Measurements from ENCODE around the gene HAAO.

The HAAO gene

DNA sequence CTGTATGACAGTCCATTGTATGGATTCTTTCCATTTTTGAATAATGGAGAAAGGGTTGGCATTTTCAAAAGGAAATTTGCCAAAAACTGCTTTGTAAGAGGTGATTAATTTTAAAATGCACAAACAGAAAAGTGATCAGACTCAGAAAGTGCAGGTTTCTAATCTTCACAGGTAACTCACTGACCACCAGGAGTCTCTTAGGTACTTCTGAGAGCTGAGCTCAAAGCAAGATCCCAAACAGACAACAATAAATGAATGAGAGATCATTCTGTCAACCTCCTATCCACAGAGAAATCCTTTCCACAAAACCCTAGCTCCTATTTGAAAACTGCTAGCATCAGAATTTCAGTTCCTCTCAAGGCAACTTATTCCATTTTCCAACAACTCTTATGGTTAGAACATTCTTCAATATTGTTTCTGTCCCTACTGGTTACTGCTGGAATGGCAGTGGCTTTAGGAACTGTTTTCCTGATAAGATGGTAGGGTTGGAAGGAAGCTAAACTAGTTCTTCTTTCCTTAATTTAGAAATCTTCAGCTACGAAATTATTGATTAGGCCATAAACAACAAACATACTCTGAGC is 20.6 kb upstream of the HAAO start:
- peak; percentile 41 for DNase-seq

DNA sequence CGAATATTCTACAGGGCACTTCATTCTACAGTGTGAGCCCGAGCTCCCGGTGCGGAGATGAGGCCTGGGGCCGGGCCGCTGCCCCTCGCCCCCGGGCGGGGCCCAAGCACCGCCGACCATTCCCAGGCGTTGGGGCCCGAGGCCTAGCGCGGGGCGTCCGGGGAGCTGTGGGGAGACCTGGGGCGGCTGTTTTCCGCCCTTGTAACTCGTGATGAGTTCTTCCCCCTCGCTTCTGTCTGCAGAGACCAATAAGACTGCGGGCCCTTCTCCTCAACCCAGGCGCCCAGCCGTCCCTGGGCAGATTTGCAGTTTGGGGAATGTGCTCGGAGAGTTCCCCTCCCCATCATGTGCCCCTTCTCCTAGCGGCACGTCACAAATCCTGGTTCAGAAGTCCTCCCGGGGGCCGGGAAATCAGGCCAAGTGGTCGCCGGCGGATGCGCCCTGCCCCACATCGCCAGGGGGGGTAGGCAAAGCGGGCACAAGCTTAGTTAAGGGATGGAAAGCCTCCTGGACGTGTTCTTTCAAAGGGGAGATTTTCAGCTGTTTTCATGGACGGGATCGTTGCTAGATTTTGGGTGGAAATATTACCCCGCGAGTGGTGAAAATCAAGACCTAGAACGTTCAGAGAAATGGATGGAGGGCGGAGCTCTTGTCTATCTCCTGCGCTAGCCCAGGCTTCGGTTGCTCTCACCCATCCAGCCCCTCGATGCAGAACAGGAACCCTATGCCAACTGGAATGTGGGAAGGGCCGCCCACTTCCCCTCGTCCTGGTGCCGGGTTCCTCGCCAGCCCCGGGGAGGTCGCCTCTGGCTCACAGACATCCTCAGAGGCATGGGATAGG is 18.8 kb upstream of the HAAO start:
- DNase-seq = peak; percentile 79

DNA sequence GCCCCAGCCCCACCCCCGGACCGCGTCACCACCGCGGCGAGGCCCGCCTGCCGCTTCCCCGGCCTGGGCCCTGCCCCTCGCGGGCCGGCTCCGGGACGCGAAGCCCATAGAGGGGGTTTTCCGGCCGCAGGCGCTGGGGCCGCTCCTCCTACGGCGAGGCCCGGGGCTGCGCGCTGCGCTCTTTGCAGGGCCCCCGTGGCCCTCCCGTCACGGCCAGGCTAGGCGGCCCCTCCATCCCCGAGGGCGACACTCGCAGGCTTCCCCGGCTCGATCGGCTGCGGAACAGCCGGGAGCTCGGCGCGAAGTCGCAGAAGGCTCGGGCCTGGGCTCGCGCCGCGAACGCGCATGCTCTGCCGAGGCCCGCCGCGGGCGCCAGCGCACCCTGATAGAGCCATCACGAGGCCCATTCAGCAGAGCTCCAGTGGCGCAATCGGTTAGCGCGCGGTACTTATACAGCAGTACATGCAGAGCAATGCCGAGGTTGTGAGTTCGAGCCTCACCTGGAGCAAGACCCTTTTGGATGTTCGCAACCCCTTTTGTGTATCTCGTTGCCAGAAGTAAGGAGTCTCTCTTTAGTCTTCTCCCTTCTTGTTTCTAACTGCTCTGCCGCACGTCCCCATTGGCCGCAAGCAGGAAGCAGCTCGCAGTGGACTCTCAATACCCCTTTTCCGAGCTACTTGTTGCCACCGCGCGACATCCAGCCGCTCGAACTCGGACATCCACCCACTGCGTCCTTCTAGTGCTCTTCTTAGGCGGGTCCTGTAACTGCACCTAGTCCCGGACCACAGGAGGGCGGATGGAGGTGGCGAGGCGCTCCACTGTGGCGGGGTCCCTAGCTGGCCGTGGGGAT is 18.0 kb upstream of the HAAO start:
- peak; percentile 83 for DNase-seq

DNA sequence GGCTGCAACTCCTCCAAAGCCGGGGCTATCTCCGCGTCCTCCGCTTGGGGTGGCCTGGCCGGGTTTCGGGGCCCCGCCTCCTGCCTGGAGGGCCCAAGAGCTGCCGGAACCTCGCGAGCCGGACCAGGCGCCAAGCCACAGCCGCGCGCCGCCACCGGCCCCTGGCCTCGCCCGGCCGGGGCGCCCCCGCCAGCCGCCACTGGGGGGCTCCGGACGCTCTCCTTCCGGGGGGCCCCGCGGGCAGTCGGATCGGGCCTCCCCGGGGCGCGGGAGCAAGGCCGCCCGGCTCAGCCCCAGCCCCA is 17.4 kb upstream of the HAAO start:
- DNase-seq = peak; percentile 76

DNA sequence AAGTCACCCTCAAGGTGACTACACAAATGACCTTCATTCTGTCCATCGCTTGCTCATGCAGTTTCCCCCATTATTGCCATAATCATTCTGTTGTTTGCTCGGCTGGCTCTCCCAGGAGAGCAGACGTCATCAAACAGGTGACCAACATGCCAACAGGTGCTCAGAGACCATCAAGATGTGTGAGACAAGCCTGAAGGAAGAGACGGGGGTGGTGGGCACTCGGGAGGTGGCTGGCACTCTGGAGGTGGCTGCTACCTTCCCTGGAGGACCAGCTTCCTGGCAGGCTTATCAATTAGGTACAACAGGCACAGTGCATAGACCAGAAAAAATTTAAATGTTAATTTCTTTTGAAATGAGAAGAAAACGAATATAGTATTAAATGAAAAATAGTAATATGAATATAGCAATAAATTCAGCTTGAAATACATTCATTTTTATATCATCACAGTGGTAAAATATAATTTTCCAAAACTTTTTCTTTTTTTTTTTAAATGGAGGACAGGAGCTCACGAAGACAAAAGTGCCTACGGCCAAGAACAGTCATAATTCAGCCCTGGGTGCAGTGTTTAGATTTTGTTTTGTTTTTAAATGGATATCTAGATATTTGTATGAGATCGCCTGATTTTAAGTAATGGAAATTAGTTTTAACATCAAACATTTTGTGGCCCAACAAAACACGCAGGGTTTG is 16.9 kb upstream of the HAAO start:
- no peak for DNase-seq

DNA sequence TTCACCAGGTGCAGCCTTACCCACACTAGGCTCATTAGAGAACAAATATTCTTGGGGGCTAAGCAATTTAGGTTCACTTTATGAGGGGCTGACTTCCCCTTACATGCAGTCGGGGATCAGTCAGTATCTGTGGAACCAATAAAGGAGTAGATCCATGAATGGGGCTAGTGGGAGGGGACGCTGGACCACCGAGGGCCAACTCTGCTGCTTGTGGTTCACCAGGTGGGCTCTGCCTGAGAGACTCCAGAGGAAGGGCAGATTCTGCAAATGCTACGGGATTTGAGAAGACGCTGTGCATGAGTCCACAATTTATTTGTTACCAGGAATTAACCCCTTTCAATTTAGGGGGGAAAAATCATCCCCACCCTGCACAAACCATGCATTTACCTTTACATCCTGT is 15.9 kb upstream of the HAAO start:
- no peak for DNase-seq

DNA sequence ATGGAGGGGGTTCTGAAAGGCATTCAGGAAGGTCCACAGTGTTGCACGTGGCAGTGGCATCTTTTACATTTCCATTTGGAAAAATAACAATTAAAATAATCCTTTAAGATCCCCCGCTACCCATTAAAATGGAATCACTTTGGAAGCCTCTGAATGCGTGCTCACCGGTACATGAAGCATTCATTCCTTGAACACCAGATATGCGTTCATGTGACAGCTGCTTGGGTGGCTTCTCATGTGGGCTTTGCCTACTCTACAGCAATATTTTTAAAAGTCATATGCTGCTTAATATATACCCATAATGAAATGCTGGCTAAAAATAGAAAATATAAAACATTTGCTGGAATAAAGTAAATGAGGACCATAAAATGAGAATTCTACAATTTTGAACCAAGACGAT is 14.4 kb upstream of the HAAO start:
- DNase-seq = no peak

DNA sequence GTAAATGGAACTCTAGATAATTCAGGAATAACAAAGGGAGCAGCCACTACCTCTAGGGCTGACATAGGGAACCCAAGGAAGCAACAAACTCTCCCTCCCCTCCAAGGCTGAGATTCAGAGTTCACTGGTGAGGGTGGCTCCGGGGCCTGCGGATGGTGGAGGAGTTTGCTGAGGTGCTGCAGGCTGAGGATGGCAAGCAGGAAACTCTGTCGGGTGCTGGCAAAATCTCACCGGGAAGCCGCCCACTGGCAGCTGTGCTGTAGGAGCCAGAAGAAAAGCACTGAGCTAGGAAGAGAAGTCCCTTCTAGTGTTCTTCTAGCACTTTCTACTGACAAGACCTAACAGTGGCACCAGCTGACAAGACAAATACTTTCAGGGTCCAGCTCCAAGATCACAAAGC is 12.5 kb upstream of the HAAO start:
- no peak for DNase-seq

DNA sequence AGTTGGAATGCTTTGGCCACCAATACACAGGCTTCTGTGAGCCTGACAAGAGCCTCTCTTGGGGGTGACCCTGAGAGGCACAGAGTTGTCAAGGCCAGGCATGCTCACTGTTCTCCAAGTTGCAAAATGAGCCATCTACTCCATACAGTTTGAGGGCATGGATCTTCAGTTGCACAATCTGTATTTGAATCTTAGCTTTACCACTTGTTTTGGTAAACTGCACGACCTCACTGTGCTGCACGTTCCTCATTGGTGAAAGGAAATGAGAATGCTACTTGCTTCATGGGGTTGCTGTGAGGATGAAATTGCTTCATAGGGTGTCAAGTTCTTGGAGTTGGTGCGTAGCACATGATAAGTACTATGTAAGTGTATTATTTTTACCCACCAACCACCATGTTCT is 12.0 kb upstream of the HAAO start:
- DNase-seq = no peak

DNA sequence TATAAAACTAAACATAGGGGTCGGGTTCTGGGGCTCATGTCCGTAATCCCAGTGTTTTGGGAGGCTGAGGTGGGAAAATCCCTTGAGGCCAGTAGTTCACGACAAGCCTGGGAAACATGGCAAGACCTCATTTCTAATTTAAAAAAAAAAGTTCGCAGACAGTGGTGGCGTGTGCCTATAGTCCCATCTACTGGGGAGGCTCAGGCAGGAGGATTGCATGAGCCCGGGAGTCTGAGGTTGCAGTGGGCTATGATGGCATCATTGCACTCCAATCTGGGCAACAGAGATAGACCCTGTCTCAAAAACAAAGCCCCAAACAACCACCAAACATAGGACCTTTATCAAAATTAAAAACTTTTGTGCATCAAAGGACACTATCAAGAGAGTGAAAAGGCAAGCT is 9.8 kb upstream of the HAAO start:
- no peak for DNase-seq

DNA sequence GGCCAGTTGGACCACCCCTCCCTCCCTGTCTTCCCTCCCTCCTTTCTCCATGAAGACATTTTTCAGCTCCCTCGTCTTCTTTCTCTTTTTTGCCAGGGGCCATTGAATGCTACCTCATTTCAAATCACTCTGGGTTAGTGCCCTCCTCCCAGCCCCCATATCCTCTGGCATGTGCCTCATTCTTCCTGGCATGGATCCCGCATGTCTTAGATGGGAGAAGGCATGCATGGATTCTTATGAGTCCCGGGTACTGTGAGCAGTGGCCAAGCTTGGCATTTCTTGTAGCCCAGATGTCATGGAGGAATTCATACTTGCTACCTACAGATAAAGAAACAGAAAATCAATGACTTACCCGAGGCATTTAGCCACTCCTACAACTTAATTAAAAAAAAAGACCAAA is 9.0 kb upstream of the HAAO start:
- peak; percentile 32 for DNase-seq

DNA sequence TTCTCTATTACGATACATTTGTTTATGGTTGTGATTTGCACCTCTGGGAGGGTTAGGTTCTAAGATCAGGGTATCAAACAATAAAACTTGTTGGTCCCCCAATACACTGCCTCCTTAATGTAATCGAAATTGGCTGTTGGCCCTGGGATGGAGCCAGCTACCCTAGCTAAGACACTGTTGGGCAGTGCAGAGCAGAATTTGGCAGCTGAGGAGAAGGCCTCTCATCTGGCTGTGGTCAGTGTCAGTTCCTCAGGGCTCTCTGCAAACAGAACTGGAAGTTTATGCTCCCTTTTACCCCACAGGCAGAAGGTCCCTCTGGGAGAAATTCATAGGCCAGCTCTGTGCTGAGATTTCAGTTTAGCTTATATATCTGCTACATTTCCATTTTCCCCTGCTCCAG is 8.6 kb upstream of the HAAO start:
- DNase-seq = no peak

DNA sequence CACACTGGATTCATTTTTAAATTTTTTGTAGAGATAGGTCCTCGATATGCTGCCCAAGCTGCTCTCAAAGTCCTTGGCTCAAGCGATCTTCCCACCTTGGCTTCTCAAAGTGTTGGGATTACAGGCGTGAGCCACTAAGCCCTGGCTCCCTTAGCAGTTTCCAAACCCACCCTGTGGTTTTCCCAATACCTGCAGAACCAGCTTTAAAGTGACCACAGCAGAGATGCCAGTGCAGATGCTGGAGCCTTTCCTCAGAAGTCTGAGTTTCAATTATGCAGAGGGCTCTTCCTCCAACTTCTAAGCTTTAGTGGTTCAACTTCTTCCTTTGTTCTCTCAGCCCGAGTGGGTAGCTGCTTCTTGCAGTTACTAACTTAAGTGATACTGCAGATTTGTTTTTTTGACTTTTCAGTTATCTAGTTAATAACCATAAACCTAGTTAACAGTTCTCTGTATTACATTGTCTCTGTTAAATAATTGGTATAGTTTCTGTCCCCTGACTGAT is 8.1 kb upstream of the HAAO start:
- no peak for DNase-seq

DNA sequence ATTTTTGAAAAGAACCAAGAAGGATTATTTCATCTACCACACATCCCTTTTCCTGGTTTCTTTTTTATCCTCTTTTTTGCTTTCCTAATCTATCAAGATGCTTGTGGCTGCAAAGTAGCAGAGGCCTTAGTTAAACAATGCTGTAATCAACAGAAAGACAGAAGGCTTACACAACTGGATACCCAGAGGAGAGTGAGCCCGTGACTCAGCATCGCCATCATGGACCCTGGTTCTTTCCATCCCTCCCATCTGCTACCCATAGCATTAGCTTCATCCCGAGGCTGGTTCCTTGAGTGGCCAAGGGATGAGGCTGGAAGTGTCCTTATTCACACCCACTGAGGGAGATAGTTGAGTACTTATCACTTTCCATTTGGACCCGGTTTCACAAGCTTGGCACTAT is 7.5 kb upstream of the HAAO start:
- DNase-seq = no peak

DNA sequence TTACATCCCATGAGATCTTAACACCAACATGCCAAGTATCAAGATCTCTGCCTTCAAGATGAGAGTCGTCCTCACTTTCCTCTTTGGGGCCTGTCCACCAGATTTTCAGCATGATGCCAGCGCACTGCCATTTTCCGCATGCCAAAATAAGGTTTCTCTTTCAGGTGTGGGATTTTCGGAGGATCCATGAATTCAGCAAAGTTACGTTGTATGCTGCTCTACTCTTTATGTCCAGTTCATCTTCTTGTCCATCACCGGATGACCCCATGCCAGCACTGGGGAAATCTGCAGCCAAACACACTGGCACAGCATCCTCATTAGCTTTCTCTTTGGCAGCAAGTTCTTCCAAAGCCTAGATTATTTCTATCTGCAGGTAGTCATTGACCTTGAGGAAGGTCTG is 4.9 kb upstream of the HAAO start:
- DNase-seq = no peak

DNA sequence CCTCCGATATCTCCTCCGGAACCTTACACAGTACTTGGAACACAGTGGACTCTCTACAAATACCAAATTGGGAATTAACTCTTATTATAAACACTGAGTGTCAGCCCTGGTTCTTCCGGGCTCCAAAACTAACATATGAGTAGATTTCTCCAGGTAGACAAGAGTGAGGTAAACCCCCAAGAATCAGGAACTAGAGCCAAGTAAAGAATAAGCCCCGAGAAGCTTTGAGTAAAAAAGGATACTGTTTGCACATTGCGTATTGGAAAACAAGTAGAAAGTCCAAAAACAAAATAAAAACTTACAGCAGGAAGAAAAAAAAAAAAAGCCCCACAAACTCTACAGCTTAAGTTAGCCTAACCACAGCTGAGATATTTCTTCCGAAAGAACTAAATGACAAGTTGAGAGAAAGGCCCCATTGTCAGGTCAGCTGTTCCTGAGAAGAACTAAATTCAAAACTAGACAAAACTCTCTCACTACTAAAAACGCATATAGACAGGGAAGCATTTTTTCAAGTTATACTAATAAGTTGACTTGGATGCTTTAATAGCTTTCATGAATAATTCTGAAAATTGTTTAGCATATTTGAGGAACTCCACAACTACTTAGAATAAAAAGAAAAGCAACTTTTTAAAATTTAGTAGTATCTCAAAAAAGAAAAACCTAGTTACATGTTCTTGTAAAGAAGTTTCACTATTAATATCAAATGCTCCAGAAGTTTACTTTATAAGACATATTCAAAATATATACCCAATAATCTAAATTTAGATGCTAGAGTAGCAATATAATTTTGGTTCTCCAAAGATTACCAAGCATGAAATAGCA is 4.3 kb upstream of the HAAO start:
- DNase-seq = no peak

DNA sequence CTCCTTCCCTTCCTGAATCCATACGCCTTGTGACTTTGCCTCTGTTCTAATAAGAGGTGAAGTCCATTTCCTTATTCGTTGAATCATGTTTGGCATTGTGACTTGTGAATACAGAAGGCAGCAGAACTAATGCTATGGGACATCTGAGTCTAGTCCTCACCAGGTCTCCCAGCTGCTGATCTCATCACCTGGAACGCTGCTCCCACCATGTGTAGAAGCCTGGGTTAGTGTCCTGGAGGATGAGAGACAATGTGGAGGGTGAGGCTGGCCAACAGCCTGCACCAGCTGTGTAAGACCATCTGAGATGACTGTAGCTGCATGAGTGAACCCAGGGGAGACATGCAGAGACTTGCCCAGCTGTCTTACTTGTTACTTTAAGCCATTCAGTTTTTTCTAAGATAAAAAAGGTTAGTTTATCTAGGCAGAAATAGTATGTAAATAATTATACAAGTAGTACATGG is 3.5 kb upstream of the HAAO start:
- no peak for DNase-seq

DNA sequence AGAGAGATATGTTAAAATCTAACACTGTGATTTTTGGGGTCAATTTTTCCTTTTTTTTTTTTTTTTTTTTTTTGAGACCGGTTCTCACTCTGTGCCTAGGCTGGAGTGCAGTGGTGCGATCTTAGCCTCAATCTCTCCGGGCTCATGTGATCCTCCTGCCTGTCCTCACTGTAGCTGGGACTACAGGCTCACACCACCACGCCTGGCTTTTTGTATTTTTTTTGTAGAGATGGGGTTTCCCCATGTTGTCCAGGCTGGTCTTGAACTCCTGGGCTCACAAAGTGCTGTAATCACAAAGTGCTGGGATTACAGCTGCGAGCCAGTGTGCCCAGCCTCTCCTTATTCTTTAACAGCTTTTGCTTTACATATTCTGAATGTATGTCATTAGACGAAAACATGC is 2.9 kb upstream of the HAAO start:
- no peak for DNase-seq

DNA sequence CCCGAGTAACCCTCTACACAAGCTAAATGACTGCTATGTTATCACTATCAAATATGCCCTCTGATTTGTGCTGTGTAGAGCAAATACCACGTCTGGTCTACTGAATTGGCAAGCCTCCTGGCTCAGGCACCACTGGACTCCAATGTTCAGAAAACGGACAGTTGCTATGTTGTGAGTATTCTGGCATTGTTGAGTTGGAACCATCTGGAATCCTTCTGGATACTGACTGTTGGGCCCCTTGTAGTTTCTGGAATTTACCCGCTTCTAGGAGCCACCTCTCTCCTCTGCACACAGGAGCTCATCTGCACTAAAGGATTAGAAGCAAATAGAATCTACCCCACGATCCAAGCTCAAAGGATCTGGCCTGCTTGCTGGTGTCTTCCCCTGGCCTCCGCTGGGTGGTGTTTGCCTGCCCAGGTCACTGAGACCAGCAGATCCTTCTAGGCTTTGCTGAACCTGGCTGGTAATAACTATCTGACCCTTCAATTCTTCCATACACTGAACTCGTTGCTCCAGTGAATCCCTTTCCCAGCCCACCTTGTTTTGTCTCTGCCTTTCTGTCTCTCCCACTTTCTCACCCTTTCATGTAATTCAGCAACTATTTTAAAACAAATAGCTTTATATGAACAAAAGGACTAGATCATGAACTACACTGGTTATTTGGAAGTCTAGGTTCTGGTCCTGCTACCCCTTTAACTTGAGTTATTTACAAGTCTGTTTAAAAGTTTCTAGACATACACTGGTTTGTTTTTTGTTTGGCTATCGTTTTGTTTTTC is 2.1 kb upstream of the HAAO start:
- no peak for DNase-seq

DNA sequence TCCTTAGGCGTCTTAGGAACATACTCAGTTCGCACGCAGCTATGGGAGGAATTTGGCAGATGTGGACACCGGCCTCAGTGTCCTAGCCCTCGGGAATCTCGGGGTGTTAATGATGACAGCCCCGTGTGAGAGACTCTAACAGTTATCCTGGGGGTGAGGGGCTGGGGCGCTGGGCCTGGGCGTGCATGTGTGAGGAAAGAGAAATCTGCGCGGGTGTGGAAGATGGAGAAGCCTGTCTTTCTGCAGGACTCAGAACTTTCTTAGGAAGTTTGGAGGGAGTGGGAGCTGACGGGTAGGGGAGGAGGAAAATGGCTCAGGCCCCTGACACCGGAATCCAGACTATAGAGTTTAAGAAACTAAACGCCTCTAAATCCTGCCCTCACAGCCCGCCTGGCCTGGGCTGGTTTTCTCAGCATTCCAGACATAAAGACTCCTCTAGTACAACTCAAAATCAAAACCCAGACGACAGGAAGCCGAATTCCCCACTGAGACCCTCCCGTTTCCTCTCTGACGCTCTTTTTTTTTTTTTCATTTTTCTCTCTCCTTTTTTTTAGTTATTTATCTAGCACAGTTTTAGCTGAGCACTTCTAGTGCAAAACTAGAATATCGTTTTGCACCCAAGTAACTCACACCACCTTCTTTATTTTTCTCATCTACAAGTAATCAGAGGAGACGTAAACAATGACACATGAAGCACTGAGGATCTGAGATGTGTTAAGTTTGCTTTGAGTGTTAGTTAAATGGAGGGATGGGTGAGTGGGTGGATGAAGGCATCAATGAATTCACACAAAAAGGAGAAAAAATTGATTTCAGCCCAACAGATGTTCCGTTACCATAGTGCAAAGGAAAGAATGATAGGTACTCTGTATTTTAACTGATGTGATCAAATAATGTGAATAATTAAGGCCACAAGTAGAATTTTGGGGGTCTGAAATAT is 1.2 kb upstream of the HAAO start:
- no peak for DNase-seq

Data from NCI-H226 (cell line).